Esophagus (tissue), 2 donors: Measurements from ENCODE around the gene SBK3. TPM values are rescaled to one million over a fixed set of nuclear protein-coding genes. Genes with fewer than 3 reads are reported as not detected.

ENCODE experiments used
- H3K27ac ChIP-seq, 2 donors: one replicate each; pipeline ENCODE4 v1.5.1; 2013; ENCODE audit warnings: low read depth in 2 of 2, mild to moderate bottlenecking in 2 of 2, inconsistent platforms in 1 of 2, low read length in 1 of 2, moderate library complexity in 1 of 2
- H3K27me3 ChIP-seq, 2 donors: one replicate each; pipeline ENCODE4 v1.6.1; 2013; ENCODE audit warnings: low read length in 2 of 2, control low read depth in 1 of 2, mild to moderate bottlenecking in 1 of 2; ENCODE audit not compliant: insufficient read depth in 2 of 2, control insufficient read depth in 1 of 2
- H3K36me3 ChIP-seq, 2 donors: one replicate each; pipeline ENCODE4 v1.6.1; 2013; ENCODE audit warnings: low read length in 1 of 2; ENCODE audit not compliant: control insufficient read depth in 2 of 2, insufficient read depth in 2 of 2
- H3K4me1 ChIP-seq, 2 donors: one replicate each; pipeline ENCODE4 v1.6.1; 2013; ENCODE audit warnings: low read length in 1 of 2; ENCODE audit not compliant: control insufficient read depth in 2 of 2, insufficient read depth in 2 of 2
- H3K4me3 ChIP-seq, 2 donors: one replicate each; pipeline ENCODE4 v1.5.1; 2013; ENCODE audit warnings: low read length in 2 of 2, mild to moderate bottlenecking in 2 of 2, low read depth in 1 of 2, moderate library complexity in 1 of 2
- H3K9me3 ChIP-seq, 2 donors: one replicate each; pipeline ENCODE4 v1.6.1; 2013; ENCODE audit warnings: mild to moderate bottlenecking in 2 of 2, low read depth in 1 of 2, low read length in 1 of 2, moderate library complexity in 1 of 2; ENCODE audit not compliant: control insufficient read depth in 2 of 2, insufficient read depth in 1 of 2
- WGBS, 2 donors: extraction: QIAGEN DNeasy Blood & Tissue Kit; methylation state at CpG; one replicate each; pipeline ENCODE4 v1.1.7; 2013; 5-methylcytosine and 5-hydroxymethylcytosine counted together
- polyA plus RNA-seq, 2 donors: library from polyadenylated mRNA; stranded (reverse); fragments of 200-250 nt; gene quantifications; one replicate each; pipeline ENCODE4 v1.2.3, GENCODE V29; 2013
- donor health status: healthy with polysubstance abuse.
- donor health status: Bipolar disorder and iron deficiency.

SBK3 gene
- polyA plus RNA-seq, 2 donors = 0.09 to 0.18 TPM

- WGBS, 2 donors = 79 to 83% methylated on average over 22 of the region's 22 CpGs
- H3K27me3 ChIP-seq = no peaks in the 10 kb centered on the region
- H3K27ac ChIP-seq = no peak overlapping the region
- H3K36me3 ChIP-seq = no peaks in the 10 kb centered on the region
- H3K9me3 ChIP-seq = peaks cover 0 to 2% of the 10 kb centered on the region in 2 donors
- no peak overlapping the region for H3K4me3 ChIP-seq
- H3K4me1 ChIP-seq = peaks cover 0 to 8% of the 10 kb centered on the region in 2 donors
Observed at GRCh38 chr19:55527197-55528029, 17.9 kb downstream of the SBK3 start.

GRCh38 chr19:55526216-55527196 lies 18.8 kb downstream of the SBK3 start:
- H3K4me1 ChIP-seq = peaks cover 0 to 8% of the 10 kb centered on the region in 2 donors
- no peaks in the 10 kb centered on the region for H3K27me3 ChIP-seq
- no peak overlapping the region for H3K27ac ChIP-seq
- WGBS, 2 donors = 25 to 27% methylated on average over 35 of the region's 35 CpGs
- peaks cover 0 to 2% of the 10 kb centered on the region in 2 donors for H3K9me3 ChIP-seq
- no peaks in the 10 kb centered on the region for H3K36me3 ChIP-seq
- H3K4me3 ChIP-seq = no peak overlapping the region

- no peaks in the 10 kb centered on the region for H3K36me3 ChIP-seq
- H3K4me3 ChIP-seq = no peak overlapping the region
- WGBS, 2 donors = 42 to 48% methylated on average over 29 of the region's 29 CpGs
- no peak overlapping the region for H3K27ac ChIP-seq
- no peaks in the 10 kb centered on the region for H3K9me3 ChIP-seq
- H3K4me1 ChIP-seq = peaks cover 0 to 8% of the 10 kb centered on the region in 2 donors
- no peaks in the 10 kb centered on the region for H3K27me3 ChIP-seq
Observed at GRCh38 chr19:55525289-55526101, 19.8 kb downstream of the SBK3 start.

GRCh38 chr19:55520691-55521292 lies 24.6 kb downstream of the SBK3 start:
- Histone ChIP-seq H3K27me3 (no peaks in the 10 kb centered on the region), H3K4me3 (no peak overlapping the region), H3K4me1 (peaks cover 3% of the 10 kb centered on the region in 2 donors), H3K9me3 (no peaks in the 10 kb centered on the region), H3K27ac (no peak overlapping the region), H3K36me3 (no peaks in the 10 kb centered on the region)
- WGBS, 2 donors = 66 to 68% methylated on average over 14 of the region's 14 CpGs

- Histone ChIP-seq H3K36me3 (no peaks in the 10 kb centered on the region), H3K9me3 (no peaks in the 10 kb centered on the region), H3K4me1 (peaks cover 0 to 3% of the 10 kb centered on the region in 2 donors), H3K27ac (no peak overlapping the region), H3K4me3 (no peak overlapping the region), H3K27me3 (no peaks in the 10 kb centered on the region)
- 79 to 81% methylated on average over 10 of the region's 10 CpGs for WGBS, 2 donors
Observed at GRCh38 chr19:55519451-55520311, 25.7 kb downstream of the SBK3 start.

- Histone ChIP-seq H3K4me1 (peaks cover 0 to 3% of the 10 kb centered on the region in 2 donors), H3K9me3 (no peaks in the 10 kb centered on the region), H3K4me3 (peak overlapping the region; percentile 40 to 52), H3K27ac (peak overlapping the region; percentile 57 to 70), H3K36me3 (no peaks in the 10 kb centered on the region), H3K27me3 (no peaks in the 10 kb centered on the region)
- 9 to 12% methylated on average over 43 to 61 of the region's 61 CpGs for WGBS, 2 donors
Observed at GRCh38 chr19:55516878-55517620, 28.3 kb downstream of the SBK3 start.

GRCh38 chr19:55508120-55508519 lies 37.2 kb downstream of the SBK3 start:
- 72 to 77% methylated on average over 10 of the region's 10 CpGs for WGBS, 2 donors
- no peak overlapping the region for H3K4me3 ChIP-seq
- H3K27ac ChIP-seq = no peak overlapping the region
- H3K9me3 ChIP-seq = no peaks in the 10 kb centered on the region
- no peaks in the 10 kb centered on the region for H3K36me3 ChIP-seq
- no peaks in the 10 kb centered on the region for H3K4me1 ChIP-seq
- no peaks in the 10 kb centered on the region for H3K27me3 ChIP-seq

GRCh38 chr19:55504981-55505380 lies 40.4 kb downstream of the SBK3 start:
- Histone ChIP-seq H3K27me3 (no peaks in the 10 kb centered on the region), H3K4me3 (no peak overlapping the region), H3K4me1 (no peaks in the 10 kb centered on the region), H3K9me3 (no peaks in the 10 kb centered on the region), H3K27ac (no peak overlapping the region), H3K36me3 (no peaks in the 10 kb centered on the region)
- 81 to 83% methylated on average over 11 of the region's 11 CpGs for WGBS, 2 donors
